Activated naive CD4-positive, alpha-beta T cell treated with anti-CD3 and anti-CD28 coated beads, Interleukin-2, amount 50 U/mL, for 24 hours (primary cell): Measurements from ENCODE around the gene ARF3.
A peak's percentile ranks its signal among the peaks of the same experiment; 100 is the strongest.

ENCODE experiments used
- H3K27ac Mint-ChIP-seq: one replicate; pipeline ENCODE4 v1.8.0; 2021; ENCODE audit warnings: mild to moderate bottlenecking, mixed read lengths
- H3K27me3 Mint-ChIP-seq: one replicate; pipeline ENCODE4 v1.8.0; 2021; ENCODE audit warnings: mixed read lengths
- H3K36me3 Mint-ChIP-seq: one replicate; pipeline ENCODE4 v1.8.0; 2021; ENCODE audit warnings: mixed read lengths
- H3K4me1 Mint-ChIP-seq: one replicate; pipeline ENCODE4 v1.8.0; 2021; ENCODE audit warnings: mixed read lengths
- H3K4me3 Mint-ChIP-seq: one replicate; pipeline ENCODE4 v1.8.0; 2021; ENCODE audit warnings: mild to moderate bottlenecking, mixed read lengths
- H3K9me3 Mint-ChIP-seq: one replicate; pipeline ENCODE4 v1.8.0; 2021; ENCODE audit warnings: mixed read lengths

ARF3 gene

GRCh38 chr12:48958049-48958388 lies 732 bp upstream of the ARF3 start:
- Mint-ChIP-seq H3K36me3 (peaks cover 5% of the 10 kb centered on the region), H3K4me3 (peak overlapping the region; percentile 97), H3K27ac (no peak overlapping the region), H3K27me3 (no peaks in the 10 kb centered on the region), H3K9me3 (no peaks in the 10 kb centered on the region), H3K4me1 (peaks cover 36% of the 10 kb centered on the region)

- no peaks in the 10 kb centered on the region for H3K9me3 Mint-ChIP-seq
- H3K4me1 Mint-ChIP-seq: peaks cover 45% of the 10 kb centered on the region
These were observed 777 bp downstream of the ARF3 start for GRCh38 chr12:48956279-48957140.

GRCh38 chr12:48954841-48955501 lies 2.3 kb downstream of the ARF3 start:
- peaks cover 49% of the 10 kb centered on the region for H3K4me1 Mint-ChIP-seq
- H3K27me3 Mint-ChIP-seq: no peaks in the 10 kb centered on the region
- H3K27ac Mint-ChIP-seq: peak overlapping the region; percentile 39
- peaks cover 5% of the 10 kb centered on the region for H3K36me3 Mint-ChIP-seq
- no peaks in the 10 kb centered on the region for H3K9me3 Mint-ChIP-seq
- H3K4me3 Mint-ChIP-seq: peak overlapping the region; percentile 97

More at GRCh38 chr12:48956279-48957140, 777 bp downstream of the ARF3 start:
- Mint-ChIP-seq H3K27me3 (no peaks in the 10 kb centered on the region), H3K36me3 (peaks cover 5% of the 10 kb centered on the region), H3K27ac (peak overlapping the region; percentile 84), H3K4me3 (peak overlapping the region; percentile 97)

- Mint-ChIP-seq H3K27me3 (no peaks in the 10 kb centered on the region), H3K4me1 (peaks cover 49% of the 10 kb centered on the region), H3K4me3 (no peak overlapping the region), H3K27ac (no peak overlapping the region), H3K9me3 (no peaks in the 10 kb centered on the region), H3K36me3 (peaks cover 5% of the 10 kb centered on the region)
These were observed 3.2 kb downstream of the ARF3 start for GRCh38 chr12:48954061-48954460.

GRCh38 chr12:48952691-48953090 lies 4.6 kb downstream of the ARF3 start:
- H3K4me1 Mint-ChIP-seq: peaks cover 55% of the 10 kb centered on the region
- H3K36me3 Mint-ChIP-seq: peaks cover 8% of the 10 kb centered on the region
- H3K9me3 Mint-ChIP-seq: no peaks in the 10 kb centered on the region
- H3K4me3 Mint-ChIP-seq: no peak overlapping the region
- no peaks in the 10 kb centered on the region for H3K27me3 Mint-ChIP-seq
- H3K27ac Mint-ChIP-seq: no peak overlapping the region

- Mint-ChIP-seq H3K4me1 (peaks cover 39% of the 10 kb centered on the region), H3K4me3 (no peak overlapping the region), H3K27ac (peak overlapping the region; percentile 10), H3K36me3 (peaks cover 5% of the 10 kb centered on the region), H3K27me3 (no peaks in the 10 kb centered on the region), H3K9me3 (no peaks in the 10 kb centered on the region)
These were observed 9.6 kb downstream of the ARF3 start for GRCh38 chr12:48947727-48948126.

GRCh38 chr12:48946943-48947342 lies 10.3 kb downstream of the ARF3 start:
- Mint-ChIP-seq H3K36me3 (peaks cover 5% of the 10 kb centered on the region), H3K4me3 (no peak overlapping the region), H3K4me1 (peaks cover 33% of the 10 kb centered on the region), H3K27me3 (no peaks in the 10 kb centered on the region), H3K27ac (no peak overlapping the region), H3K9me3 (no peaks in the 10 kb centered on the region)

GRCh38 chr12:48946205-48946604 lies 11.1 kb downstream of the ARF3 start:
- Mint-ChIP-seq H3K4me3 (no peak overlapping the region), H3K27me3 (no peaks in the 10 kb centered on the region), H3K36me3 (peaks cover 5% of the 10 kb centered on the region), H3K27ac (no peak overlapping the region), H3K9me3 (no peaks in the 10 kb centered on the region), H3K4me1 (peaks cover 33% of the 10 kb centered on the region)

- peaks cover 3% of the 10 kb centered on the region for H3K36me3 Mint-ChIP-seq
These were observed 14.1 kb downstream of the ARF3 start for GRCh38 chr12:48943221-48943620.

GRCh38 chr12:48940181-48940580 lies 17.1 kb downstream of the ARF3 start:
- Mint-ChIP-seq H3K27me3 (no peaks in the 10 kb centered on the region), H3K36me3 (peaks cover 1% of the 10 kb centered on the region), H3K4me1 (peaks cover 22% of the 10 kb centered on the region), H3K4me3 (no peak overlapping the region), H3K9me3 (no peaks in the 10 kb centered on the region), H3K27ac (peak overlapping the region; percentile 85)

More at GRCh38 chr12:48943221-48943620, 14.1 kb downstream of the ARF3 start:
- H3K4me3 Mint-ChIP-seq: no peak overlapping the region
- H3K9me3 Mint-ChIP-seq: no peaks in the 10 kb centered on the region
- no peak overlapping the region for H3K27ac Mint-ChIP-seq
- H3K4me1 Mint-ChIP-seq: peaks cover 21% of the 10 kb centered on the region
- no peaks in the 10 kb centered on the region for H3K27me3 Mint-ChIP-seq

- H3K4me1 Mint-ChIP-seq: peaks cover 24% of the 10 kb centered on the region
- H3K36me3 Mint-ChIP-seq: peaks cover 1% of the 10 kb centered on the region
- H3K4me3 Mint-ChIP-seq: no peak overlapping the region
- no peaks in the 10 kb centered on the region for H3K27me3 Mint-ChIP-seq
- H3K9me3 Mint-ChIP-seq: no peaks in the 10 kb centered on the region
- H3K27ac Mint-ChIP-seq: no peak overlapping the region
These were observed 18.5 kb downstream of the ARF3 start for GRCh38 chr12:48938805-48939204.

- no peak overlapping the region for H3K27ac Mint-ChIP-seq
- peaks cover 30% of the 10 kb centered on the region for H3K4me1 Mint-ChIP-seq
- H3K27me3 Mint-ChIP-seq: no peaks in the 10 kb centered on the region
- no peak overlapping the region for H3K4me3 Mint-ChIP-seq
- H3K36me3 Mint-ChIP-seq: peaks cover 3% of the 10 kb centered on the region
- H3K9me3 Mint-ChIP-seq: no peaks in the 10 kb centered on the region
These were observed 20.1 kb downstream of the ARF3 start for GRCh38 chr12:48937170-48937569.

- no peaks in the 10 kb centered on the region for H3K9me3 Mint-ChIP-seq
- peaks cover 3% of the 10 kb centered on the region for H3K36me3 Mint-ChIP-seq
- no peak overlapping the region for H3K4me3 Mint-ChIP-seq
- H3K4me1 Mint-ChIP-seq: peaks cover 30% of the 10 kb centered on the region
- H3K27me3 Mint-ChIP-seq: no peaks in the 10 kb centered on the region
- peak overlapping the region; percentile 60 for H3K27ac Mint-ChIP-seq
These were observed 20.8 kb downstream of the ARF3 start for GRCh38 chr12:48936379-48936979.

GRCh38 chr12:48934312-48934706 lies 23.0 kb downstream of the ARF3 start:
- peak overlapping the region; percentile 81 for H3K27ac Mint-ChIP-seq
- peaks cover 30% of the 10 kb centered on the region for H3K4me1 Mint-ChIP-seq
- H3K9me3 Mint-ChIP-seq: no peaks in the 10 kb centered on the region
- no peaks in the 10 kb centered on the region for H3K27me3 Mint-ChIP-seq
- peaks cover 6% of the 10 kb centered on the region for H3K36me3 Mint-ChIP-seq
- no peak overlapping the region for H3K4me3 Mint-ChIP-seq

- peaks cover 6% of the 10 kb centered on the region for H3K36me3 Mint-ChIP-seq
- peak overlapping the region; percentile 81 for H3K27ac Mint-ChIP-seq
- H3K27me3 Mint-ChIP-seq: no peaks in the 10 kb centered on the region
- H3K4me1 Mint-ChIP-seq: peaks cover 30% of the 10 kb centered on the region
- no peaks in the 10 kb centered on the region for H3K9me3 Mint-ChIP-seq
- no peak overlapping the region for H3K4me3 Mint-ChIP-seq
These were observed 23.5 kb downstream of the ARF3 start for GRCh38 chr12:48933664-48934311.
